ENCODE measurements around the gene CDK19.

CDK19 gene

GRCh38 chr6:110856296-110856695 lies 41.0 kb upstream of the CDK19 start (continued):
- TF ChIP-seq POU6F1 (CRISPR knock-in tag; IDR thresholded peaks at IDR 0.05; ENCODE audit: borderline replicate concordance, low read depth), result no peak
- TF ChIP-seq CSDC2 (CRISPR knock-in tag; IDR thresholded peaks at IDR 0.05), result no peak
- TF ChIP-seq RARB (CRISPR knock-in tag; IDR thresholded peaks at IDR 0.05), result no peak

- TF ChIP-seq CSRNP3 (CRISPR knock-in tag; IDR thresholded peaks at IDR 0.05) (no peak), ARNTL (CRISPR knock-in tag; IDR thresholded peaks at IDR 0.05; ENCODE audit: borderline replicate concordance, low read depth) (no peak), ZFP3 (CRISPR knock-in tag; IDR thresholded peaks at IDR 0.05) (no peak), TSHZ2 (CRISPR knock-in tag; IDR thresholded peaks at IDR 0.05) (no peak), ZNF565 (CRISPR knock-in tag; conservative IDR thresholded peaks at IDR 0.05; ENCODE audit: low read depth) (no peak), PPARA (CRISPR knock-in tag; IDR thresholded peaks at IDR 0.05; ENCODE audit: borderline replicate concordance) (no peak), TOX (CRISPR knock-in tag; IDR thresholded peaks at IDR 0.05; ENCODE audit: borderline replicate concordance) (no peak), ZC3H10 (CRISPR knock-in tag; IDR thresholded peaks at IDR 0.05) (no peak), GLIS3 (CRISPR knock-in tag; IDR thresholded peaks at IDR 0.05) (no peak), TCF4 (CRISPR knock-in tag; IDR thresholded peaks at IDR 0.05; ENCODE audit: borderline replicate concordance) (no peak), PATZ1 (CRISPR knock-in tag; IDR thresholded peaks at IDR 0.05; ENCODE audit: borderline replicate concordance) (no peak), ZFP30 (CRISPR knock-in tag; IDR thresholded peaks at IDR 0.05) (no peak), SNAI2 (CRISPR knock-in tag; IDR thresholded peaks at IDR 0.05) (no peak), ESRRG (CRISPR knock-in tag; IDR thresholded peaks at IDR 0.05) (no peak), RARB (CRISPR knock-in tag; IDR thresholded peaks at IDR 0.05) (no peak)
- ATAC-seq, result no peak
These were observed 38.6 kb upstream of the CDK19 start for GRCh38 chr6:110853754-110854477.

GRCh38 chr6:110852773-110853172 lies 37.5 kb upstream of the CDK19 start:
- TF ChIP-seq ZFP3 (CRISPR knock-in tag; IDR thresholded peaks at IDR 0.05) (no peak), ZFP30 (CRISPR knock-in tag; IDR thresholded peaks at IDR 0.05) (no peak), TSHZ2 (CRISPR knock-in tag; IDR thresholded peaks at IDR 0.05) (no peak), ZNF70 (CRISPR knock-in tag; IDR thresholded peaks at IDR 0.05) (no peak), CSRNP3 (CRISPR knock-in tag; IDR thresholded peaks at IDR 0.05) (no peak), GLIS3 (CRISPR knock-in tag; IDR thresholded peaks at IDR 0.05) (no peak), ZC3H10 (CRISPR knock-in tag; IDR thresholded peaks at IDR 0.05) (no peak), TOX (CRISPR knock-in tag; IDR thresholded peaks at IDR 0.05; ENCODE audit: borderline replicate concordance) (no peak), PPARA (CRISPR knock-in tag; IDR thresholded peaks at IDR 0.05; ENCODE audit: borderline replicate concordance) (no peak), SNAI2 (CRISPR knock-in tag; IDR thresholded peaks at IDR 0.05) (no peak), TCF4 (CRISPR knock-in tag; IDR thresholded peaks at IDR 0.05; ENCODE audit: borderline replicate concordance) (no peak), OSR1 (CRISPR knock-in tag; IDR thresholded peaks at IDR 0.05) (no peak), RARB (CRISPR knock-in tag; IDR thresholded peaks at IDR 0.05) (no peak)
- no peak for ATAC-seq
